Vagina (tissue), 2 donors: ENCODE data around the gene NRXN3. TPM values are rescaled to one million over a fixed set of nuclear protein-coding genes. Genes with fewer than 3 reads are reported as not detected.

Source experiments
- DNase-seq, 2 donors: peaks; one replicate each; pipeline ENCODE4 v3.0.0-alpha.2; 2017; ENCODE audit errors: extremely low spot score in 2 of 2
- H3K27ac ChIP-seq: fragments of 200-600 bp; sonication (generic); one replicate; pipeline ENCODE4 v1.5.1; 2019
- H3K27me3 ChIP-seq: fragments of 200-600 bp; sonication (generic); one replicate; pipeline ENCODE4 v1.5.1; 2019
- H3K36me3 ChIP-seq, 2 donors: fragments of 200-600 bp; sonication (generic); one replicate each; pipeline ENCODE4 v1.5.1; 2017 to 2019
- H3K4me1 ChIP-seq: fragments of 200-600 bp; sonication (generic); one replicate; pipeline ENCODE4 v1.5.1; 2019
- H3K4me3 ChIP-seq, 2 donors: fragments of 200-600 bp; sonication (generic); 1 replicate in 1 of 2; 2 replicates in 1 of 2; pipeline ENCODE4 v1.5.1; 2016 to 2019
- H3K9me3 ChIP-seq: fragments of 200-600 bp; sonication (generic); one replicate; pipeline ENCODE4 v1.5.1; 2019
- POLR2A ChIP-seq, 2 donors: fragments of 450-650 bp; IDR thresholded peaks; one replicate each; pipeline ENCODE4 v1.6.1; 2017; ENCODE audit warnings: antibody characterized with exemption in 2 of 2, mild to moderate bottlenecking in 2 of 2, moderate library complexity in 2 of 2
- POLR2AphosphoS5 ChIP-seq, 2 donors: sonication (generic); formaldehyde crosslinking; IDR thresholded peaks; one replicate each; pipeline ENCODE4 v1.9.0; 2017; ENCODE audit warnings: antibody characterized with exemption in 2 of 2, mild to moderate bottlenecking in 2 of 2, low read depth in 1 of 2; ENCODE audit not compliant: insufficient read depth in 1 of 2
- intact Hi-C: fragments of 100-400 bp; cut with DNase I; formaldehyde crosslinking; loops from one replicate; pipeline ENCODE4 v1.15.1; 2023
- total RNA-seq: library from RNA; depleted of rRNA; stranded (reverse); fragments of >200 nt; gene quantifications from one replicate; pipeline ENCODE4 v1.2.3, GENCODE V29; 2016
- TF ChIP-seq, protein P1 (sequence below), 3 experiments: fragments of 450-650 bp in 2 of 3; fragments of 200-600 bp in 1 of 3; sonication (generic) in 1 of 3; IDR thresholded peaks; one replicate each; pipeline ENCODE4 v1.5.1; 2017 to 2019; ENCODE audit warnings: antibody characterized with exemption in 3 of 3, mild to moderate bottlenecking in 2 of 3, moderate library complexity in 2 of 3

Gene NRXN3
- total RNA-seq, 1 donor from 2014 or later, result 4.7 TPM

DNA sequence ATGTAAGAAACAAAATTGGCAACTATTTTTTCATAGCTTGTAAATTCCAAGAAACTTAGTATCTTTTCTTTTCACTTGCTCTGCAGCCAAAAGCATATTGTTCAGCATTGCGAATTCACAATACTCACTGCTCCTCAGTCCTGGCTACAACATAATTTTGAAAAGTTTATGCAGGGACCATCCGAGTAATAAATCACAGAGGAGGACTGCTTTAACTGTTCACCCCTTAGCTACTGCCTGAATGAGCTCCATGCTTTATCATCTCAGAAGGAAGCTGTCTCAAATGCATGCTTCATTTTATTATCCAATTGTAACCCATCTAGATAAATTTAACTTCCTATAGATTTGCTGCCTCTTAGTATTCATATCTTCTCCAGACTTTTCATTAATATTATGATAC lies 1213.3 kb downstream of the NRXN3 start:
- intact Hi-C loops, result no loop called here
- Histone ChIP-seq H3K36me3 (no peaks in the 10 kb centered on the region), H3K4me3 (no peak overlapping the region), H3K4me1 (no peaks in the 10 kb centered on the region), H3K27me3 (no peaks in the 10 kb centered on the region), H3K9me3 (no peaks in the 10 kb centered on the region), H3K27ac (no peak overlapping the region)
- no peak for DNase-seq
- TF ChIP-seq POLR2AphosphoS5 (IDR thresholded peaks at IDR 0.05; ENCODE audit: insufficient read depth in 1 of 2, low read depth in 1 of 2) (no peak), POLR2A (IDR thresholded peaks at IDR 0.05) (no peak)
- TF ChIP-seq, protein P1, sequence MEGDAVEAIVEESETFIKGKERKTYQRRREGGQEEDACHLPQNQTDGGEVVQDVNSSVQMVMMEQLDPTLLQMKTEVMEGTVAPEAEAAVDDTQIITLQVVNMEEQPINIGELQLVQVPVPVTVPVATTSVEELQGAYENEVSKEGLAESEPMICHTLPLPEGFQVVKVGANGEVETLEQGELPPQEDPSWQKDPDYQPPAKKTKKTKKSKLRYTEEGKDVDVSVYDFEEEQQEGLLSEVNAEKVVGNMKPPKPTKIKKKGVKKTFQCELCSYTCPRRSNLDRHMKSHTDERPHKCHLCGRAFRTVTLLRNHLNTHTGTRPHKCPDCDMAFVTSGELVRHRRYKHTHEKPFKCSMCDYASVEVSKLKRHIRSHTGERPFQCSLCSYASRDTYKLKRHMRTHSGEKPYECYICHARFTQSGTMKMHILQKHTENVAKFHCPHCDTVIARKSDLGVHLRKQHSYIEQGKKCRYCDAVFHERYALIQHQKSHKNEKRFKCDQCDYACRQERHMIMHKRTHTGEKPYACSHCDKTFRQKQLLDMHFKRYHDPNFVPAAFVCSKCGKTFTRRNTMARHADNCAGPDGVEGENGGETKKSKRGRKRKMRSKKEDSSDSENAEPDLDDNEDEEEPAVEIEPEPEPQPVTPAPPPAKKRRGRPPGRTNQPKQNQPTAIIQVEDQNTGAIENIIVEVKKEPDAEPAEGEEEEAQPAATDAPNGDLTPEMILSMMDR (IDR thresholded peaks at IDR 0.05), result no peak

DNA sequence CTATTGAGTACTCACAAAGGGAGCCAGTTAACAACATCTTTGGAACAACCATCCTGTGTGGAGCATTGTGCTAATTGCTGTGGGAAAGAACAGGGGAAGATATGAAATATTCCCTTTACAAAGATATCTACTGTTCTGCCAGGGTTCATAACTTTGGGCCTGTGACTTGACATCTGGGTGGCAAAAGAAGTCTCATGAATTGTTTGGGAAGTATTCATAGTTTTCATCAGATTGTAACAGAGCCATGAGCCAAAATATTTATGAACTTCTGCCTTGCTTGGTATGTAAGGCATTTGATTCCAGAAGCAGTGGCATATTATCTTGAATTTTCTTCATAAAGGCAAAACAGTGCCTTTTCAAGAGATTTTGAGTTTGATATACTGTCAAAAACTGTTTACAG lies 1224.9 kb downstream of the NRXN3 start:
- Histone ChIP-seq H3K27ac (no peak overlapping the region), H3K4me3 (no peak overlapping the region), H3K9me3 (no peaks in the 10 kb centered on the region), H3K27me3 (no peaks in the 10 kb centered on the region), H3K36me3 (no peaks in the 10 kb centered on the region), H3K4me1 (no peaks in the 10 kb centered on the region)
- no peak for TF ChIP-seq POLR2A (IDR thresholded peaks at IDR 0.05)
- TF ChIP-seq, protein P1 (IDR thresholded peaks at IDR 0.05), result no peak
- no peak for TF ChIP-seq POLR2AphosphoS5 (IDR thresholded peaks at IDR 0.05; ENCODE audit: insufficient read depth in 1 of 2, low read depth in 1 of 2)
- DNase-seq, result no peak
- intact Hi-C loops, result no loop called here

DNA sequence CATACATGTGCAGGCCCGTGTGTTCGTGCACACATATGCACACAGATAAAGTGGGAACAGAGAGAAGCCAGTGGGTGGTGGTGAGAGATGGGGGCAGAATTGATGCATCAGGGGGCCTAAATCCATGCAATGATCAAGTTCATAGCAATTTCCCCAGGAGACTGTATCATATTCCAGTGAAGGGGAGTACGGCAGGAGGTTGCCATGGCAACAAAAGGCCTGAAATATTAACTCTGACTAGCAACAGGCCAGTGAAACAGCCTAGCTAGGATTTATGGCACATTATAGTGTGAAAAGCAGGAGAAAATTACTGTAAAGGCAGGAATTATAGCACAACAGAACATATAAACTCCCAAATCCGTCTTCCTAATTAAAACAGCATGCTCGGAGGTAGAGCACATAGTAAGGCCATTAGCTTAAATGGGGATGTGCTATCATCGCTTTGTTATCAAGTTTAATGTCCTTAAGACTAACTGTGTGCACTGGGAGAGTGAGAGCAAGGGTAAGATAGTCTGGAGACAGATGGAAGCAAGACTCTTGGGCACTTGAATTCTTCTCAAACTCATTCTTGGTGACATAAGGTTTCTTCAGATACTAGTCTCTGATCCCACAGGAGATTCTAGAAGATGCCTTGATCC lies 1234.8 kb downstream of the NRXN3 start:
- intact Hi-C loops, result no loop called here

DNA sequence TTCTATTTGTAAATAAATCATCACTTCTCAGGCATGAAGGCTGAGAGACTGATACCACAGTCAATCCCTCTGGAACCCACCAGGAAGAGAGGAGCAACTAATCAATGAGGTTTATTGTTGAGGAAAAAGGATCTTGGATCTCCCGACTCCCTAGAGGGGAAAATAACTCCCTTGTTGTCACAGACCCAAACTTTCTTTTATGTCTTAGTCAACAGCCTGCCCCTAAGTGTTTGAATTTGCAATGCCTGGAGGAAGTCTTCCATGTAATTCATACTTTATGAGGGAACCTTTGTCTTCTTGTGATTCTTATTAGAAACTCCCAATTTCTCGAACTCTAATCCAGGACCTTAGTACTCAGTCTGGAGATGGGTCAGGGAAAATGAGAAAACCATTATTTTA lies 1235.3 kb downstream of the NRXN3 start:
- H3K27me3 ChIP-seq, result no peaks in the 10 kb centered on the region
- TF ChIP-seq, protein P1 (IDR thresholded peaks at IDR 0.05), result no peak
- TF ChIP-seq POLR2AphosphoS5 (IDR thresholded peaks at IDR 0.05; ENCODE audit: insufficient read depth in 1 of 2, low read depth in 1 of 2), result no peak
- TF ChIP-seq POLR2A (IDR thresholded peaks at IDR 0.05), result no peak
- DNase-seq, result no peak
- no peaks in the 10 kb centered on the region for H3K9me3 ChIP-seq
- H3K36me3 ChIP-seq, result no peaks in the 10 kb centered on the region
- H3K4me1 ChIP-seq, result no peaks in the 10 kb centered on the region
- no peak overlapping the region for H3K27ac ChIP-seq
- H3K4me3 ChIP-seq, result no peak overlapping the region
- intact Hi-C loops, result no loop called here

More for the DNA sequence above, 1234.8 kb downstream of the NRXN3 start:
- no peaks in the 10 kb centered on the region for H3K4me1 ChIP-seq
- H3K27me3 ChIP-seq, result no peaks in the 10 kb centered on the region
- no peaks in the 10 kb centered on the region for H3K36me3 ChIP-seq
- H3K27ac ChIP-seq, result no peak overlapping the region
- H3K4me3 ChIP-seq, result no peak overlapping the region
- no peak for DNase-seq
- TF ChIP-seq POLR2A (IDR thresholded peaks at IDR 0.05), result no peak
- TF ChIP-seq, protein P1 (IDR thresholded peaks at IDR 0.05), result no peak
- no peak for TF ChIP-seq POLR2AphosphoS5 (IDR thresholded peaks at IDR 0.05; ENCODE audit: insufficient read depth in 1 of 2, low read depth in 1 of 2)
- no peaks in the 10 kb centered on the region for H3K9me3 ChIP-seq

DNA sequence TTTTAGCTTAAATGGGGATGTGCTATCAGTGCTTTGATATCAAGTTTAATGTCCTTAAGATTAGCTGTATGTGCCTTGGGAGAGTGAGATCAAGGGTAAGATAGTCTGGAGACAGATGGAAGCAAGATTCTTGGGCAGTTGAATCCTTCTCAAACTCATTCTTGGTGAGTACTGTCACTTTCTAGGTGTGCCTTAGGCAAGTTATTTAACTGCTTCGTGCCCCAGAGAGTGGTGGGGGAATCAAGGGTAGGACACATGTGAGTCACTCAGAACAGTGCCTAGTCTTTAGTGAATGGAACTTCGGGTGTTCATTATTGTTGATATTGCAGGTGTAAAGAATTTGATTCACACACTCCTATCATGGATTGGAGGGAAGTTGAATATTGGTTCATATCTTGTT lies 1237.4 kb downstream of the NRXN3 start:
- Histone ChIP-seq H3K36me3 (no peaks in the 10 kb centered on the region), H3K4me1 (no peaks in the 10 kb centered on the region), H3K4me3 (no peak overlapping the region), H3K27me3 (no peaks in the 10 kb centered on the region), H3K9me3 (no peaks in the 10 kb centered on the region), H3K27ac (no peak overlapping the region)
- no peak for DNase-seq
- no peak for TF ChIP-seq POLR2A (IDR thresholded peaks at IDR 0.05)
- TF ChIP-seq, protein P1 (IDR thresholded peaks at IDR 0.05), result no peak
- TF ChIP-seq POLR2AphosphoS5 (IDR thresholded peaks at IDR 0.05; ENCODE audit: insufficient read depth in 1 of 2, low read depth in 1 of 2), result no peak
- intact Hi-C loops, result no loop called here
